Measurements from ENCODE around the gene MAEA.
"Not testable (repeated sequence)": the region's sequence is repeated elsewhere in the genome, so short reads cannot be mapped to it uniquely, and the experiment has no call there.

The MAEA gene

GRCh38 chr4:1333256-1333655 lies 43.6 kb downstream of the MAEA start:
- no peak for DNase-seq

DNA sequence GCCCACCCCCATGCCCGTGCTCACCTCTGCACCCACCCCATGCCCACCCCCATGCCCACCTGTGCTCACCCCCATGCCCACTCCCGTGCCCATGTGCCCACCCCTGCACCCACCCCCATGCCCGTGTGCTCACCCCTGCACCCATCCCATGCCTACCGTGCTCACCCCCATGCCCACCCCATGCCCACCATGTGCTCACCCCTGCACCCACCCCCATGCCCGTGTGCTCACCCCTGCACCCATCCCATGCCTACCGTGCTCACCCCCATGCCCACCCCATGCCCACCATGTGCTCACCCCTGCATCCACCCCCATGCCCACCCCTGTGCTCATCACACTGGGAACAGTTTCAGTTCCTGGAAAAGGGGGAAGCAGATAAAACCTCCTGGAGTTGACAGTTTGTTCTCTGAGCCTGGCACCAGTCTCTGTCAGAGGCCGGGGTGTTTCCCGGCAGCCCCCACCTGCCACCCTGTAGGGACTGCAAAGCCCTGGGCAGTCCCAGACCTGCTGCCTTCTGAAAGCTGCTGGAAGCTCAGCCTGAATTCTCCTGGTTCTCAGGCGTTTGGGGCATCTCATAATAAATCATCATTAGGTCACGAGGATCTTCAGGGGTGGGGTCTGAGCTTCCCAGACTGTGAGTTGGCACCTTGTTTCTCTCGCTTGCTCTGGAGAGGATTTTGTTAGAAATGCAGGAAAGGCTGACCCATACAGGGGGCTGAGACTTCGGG lies 44.3 kb downstream of the MAEA start:
- DNase-seq = peak in 3 of 58 donors; percentile 12 to 53 (median 17)

DNA sequence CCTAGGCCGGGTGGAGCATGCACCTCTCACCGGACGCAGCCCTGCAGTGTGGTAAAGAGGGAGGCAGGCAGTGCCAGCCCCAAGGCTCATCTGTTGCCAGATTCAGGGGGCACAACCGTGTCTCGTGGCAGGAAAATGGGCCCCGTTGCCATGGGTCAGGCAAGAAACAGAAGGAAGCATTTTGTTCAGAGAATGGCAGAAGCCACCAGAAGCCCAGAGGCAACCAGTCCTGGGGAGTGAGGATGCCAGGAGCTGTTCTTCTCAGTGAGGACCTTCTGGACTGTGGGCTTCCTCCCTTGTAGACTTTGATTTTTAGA lies 44.8 kb downstream of the MAEA start:
- DNase-seq = peak in 29 of 58 donors; percentile 8 to 71 (median 31)

GRCh38 chr4:1335193-1335883 lies 45.6 kb downstream of the MAEA start:
- DNase-seq = not testable (repeated sequence)

GRCh38 chr4:1336088-1336491 lies 46.4 kb downstream of the MAEA start:
- DNase-seq = no peak

- DNase-seq = no peak
Measured at GRCh38 chr4:1337376-1337831, 47.7 kb downstream of the MAEA start.

GRCh38 chr4:1337951-1338751 lies 48.5 kb downstream of the MAEA start:
- no peak for DNase-seq

GRCh38 chr4:1338752-1339414 lies 49.2 kb downstream of the MAEA start:
- no peak for DNase-seq

- no peak for DNase-seq
Measured at GRCh38 chr4:1339489-1339888, 49.8 kb downstream of the MAEA start.

- no peak for DNase-seq
Measured at GRCh38 chr4:1340181-1340747, 50.6 kb downstream of the MAEA start.

- no peak for DNase-seq
Measured at GRCh38 chr4:1340861-1341260, 51.2 kb downstream of the MAEA start.

GRCh38 chr4:1342003-1342402 lies 52.3 kb downstream of the MAEA start:
- DNase-seq = no peak

GRCh38 chr4:1344696-1345095 lies 55.0 kb downstream of the MAEA start:
- no peak for DNase-seq

DNA sequence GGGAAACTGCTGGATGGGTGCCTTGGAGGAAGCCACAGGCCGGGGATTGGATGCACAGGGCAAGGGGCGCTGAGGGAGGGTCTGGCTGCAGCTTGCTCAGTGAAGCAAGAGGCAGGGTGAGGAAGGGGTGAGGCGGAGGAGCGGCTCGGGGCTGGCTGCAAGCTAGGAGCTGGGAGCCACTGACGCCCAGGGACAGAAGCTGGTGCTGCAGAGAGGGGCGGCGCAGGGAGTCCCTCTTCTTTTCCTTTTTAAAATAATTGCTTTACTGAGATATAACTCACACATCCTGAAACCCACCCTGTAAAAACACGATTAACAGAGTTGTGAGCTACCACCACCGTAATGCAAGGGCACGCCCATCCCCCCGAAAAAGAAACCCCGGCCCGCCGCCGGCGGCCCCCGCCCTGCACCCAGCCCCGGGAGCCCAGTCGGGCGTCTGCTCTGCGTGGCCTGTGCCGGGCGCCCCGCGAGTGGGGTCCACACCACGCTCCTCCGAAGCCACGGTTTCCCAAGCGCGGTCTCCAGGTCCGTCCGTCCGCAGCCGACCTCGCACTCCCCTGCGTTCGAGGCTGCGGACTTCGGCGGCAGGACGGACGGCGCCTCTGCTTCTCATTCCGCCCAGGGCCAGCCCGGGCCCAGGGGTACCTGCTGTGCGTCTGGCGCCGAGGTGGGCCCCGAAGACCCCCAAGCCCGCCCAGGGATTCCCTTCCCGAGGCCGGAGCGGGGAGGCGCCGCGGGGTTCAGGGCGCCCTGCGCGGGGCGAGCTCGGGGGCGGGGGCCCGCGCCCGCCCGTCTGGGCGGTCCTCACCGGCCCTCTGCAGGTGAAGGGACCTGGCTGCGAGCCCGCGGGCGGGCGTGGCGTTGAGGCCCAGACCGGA lies 56.5 kb downstream of the MAEA start:
- peak in 39 of 58 donors; percentile 16 to 65 (median 46) for DNase-seq

GRCh38 chr4:1346781-1347409 lies 57.2 kb downstream of the MAEA start, which contains the start of gene UVSSA:
Gene UVSSA, plus strand, starts transcription at chr4:1347208. Its CDS starts 884 bp downstream, at chr4:1348092.
- peak; percentile 96 to 100 (median 100) for DNase-seq

- DNase-seq = peak in 26 of 58 donors; percentile 13 to 73 (median 56)
Measured at GRCh38 chr4:1347410-1347864, 57.7 kb downstream of the MAEA start.

DNA sequence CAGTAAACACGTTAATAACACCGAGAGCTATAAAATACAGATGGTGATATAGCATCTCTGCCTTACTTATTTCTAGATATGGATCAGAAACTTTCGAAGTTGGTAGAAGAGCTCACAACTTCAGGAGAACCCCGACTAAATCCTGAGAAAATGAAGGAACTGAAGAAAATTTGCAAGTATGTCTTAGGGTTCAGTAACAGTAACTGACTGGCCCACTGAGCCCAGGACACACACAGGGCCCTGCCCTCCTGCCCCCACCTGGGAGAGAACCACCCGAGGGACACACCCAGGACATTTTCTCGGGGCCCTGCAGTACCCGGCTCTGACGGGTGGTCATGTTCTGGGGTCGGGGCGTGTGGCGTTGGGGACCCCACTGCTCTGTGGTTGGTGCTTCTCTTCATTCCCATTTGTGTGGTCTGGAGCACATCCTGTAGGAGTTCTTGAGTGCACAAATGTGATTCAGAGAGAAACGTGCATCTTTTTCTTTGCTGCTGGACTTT lies 58.4 kb downstream of the MAEA start:
- no peak for DNase-seq

DNA sequence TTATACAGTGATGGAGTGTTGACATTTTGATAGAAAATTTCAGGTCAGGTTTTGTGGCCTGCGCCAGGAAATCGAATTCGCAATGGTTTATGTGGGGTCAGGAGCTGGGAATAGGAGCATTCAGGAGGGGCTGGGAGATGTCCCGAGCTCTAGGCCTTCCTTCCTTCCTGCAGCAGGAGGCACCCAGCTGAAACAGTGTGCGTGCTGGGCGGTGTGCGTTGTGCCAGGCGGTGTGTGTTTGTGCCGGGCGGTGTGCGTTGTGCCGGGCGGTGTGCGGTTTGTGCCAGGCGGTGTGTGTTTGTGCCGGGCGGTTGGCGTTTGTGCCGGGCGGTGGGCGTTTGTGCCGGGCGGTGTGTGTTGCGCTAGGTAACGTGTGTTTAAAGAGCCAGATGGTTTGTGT lies 59.1 kb downstream of the MAEA start:
- DNase-seq = peak in 2 of 58 donors; percentile 14 to 15

Data from anterior cingulate cortex (tissue), 58 donors.